HepG2 (cell line): ENCODE data around the gene PVR. TPM values are rescaled to one million over a fixed set of nuclear protein-coding genes. Genes with fewer than 3 reads are reported as not detected.
A peak's percentile ranks its signal among the peaks of the same experiment; 100 is the strongest.

ENCODE experiments used
- ATF7-NPFF ChIP-seq: sonication (generic); formaldehyde crosslinking; IDR thresholded peaks from 2 replicates; pipeline ENCODE4 v1.8.1; 2023; ENCODE audit warnings: mild to moderate bottlenecking, low read depth, missing genetic modification reagents, moderate library complexity
- FOXJ3 ChIP-seq: sonication (generic); formaldehyde crosslinking; IDR thresholded peaks from 2 replicates; pipeline ENCODE4 v1.4.0; 2020; ENCODE audit warnings: missing genetic modification reagents, mild to moderate bottlenecking, borderline replicate concordance
- HDAC1 ChIP-seq: sonication (generic); formaldehyde crosslinking; IDR thresholded peaks from 2 replicates; pipeline ENCODE4 v1.5.1; 2020; ENCODE audit warnings: mild to moderate bottlenecking, missing genetic modification reagents
- KAT2B ChIP-seq: fragments of 150-350 bp; IDR thresholded peaks from 2 replicates; pipeline ENCODE4 v1.6.1; 2014; ENCODE audit warnings: low read depth, low read length, borderline replicate concordance
- KLF16 ChIP-seq, 2 experiments: sonication (generic) in 1 of 2; formaldehyde crosslinking in 1 of 2; IDR thresholded peaks; 2 replicates each; pipeline versions ENCODE4 v1.6.1 to v1.8.0; 2016 to 2023; ENCODE audit warnings: missing genetic modification reagents in 2 of 2, missing compliant biosample characterization in 1 of 2
- LCORL ChIP-seq, 2 experiments: fragments of 450-650 bp in 1 of 2; sonication (generic) in 1 of 2; formaldehyde crosslinking in 1 of 2; IDR thresholded peaks; 2 replicates each; pipeline versions ENCODE4 v1.5.0 to v1.6.1; 2017 to 2020; ENCODE audit warnings: antibody characterized with exemption in 1 of 2, missing genetic modification reagents in 1 of 2
- NR2C2 ChIP-seq: sonication (generic); formaldehyde crosslinking; IDR thresholded peaks from 2 replicates; pipeline ENCODE4 v1.4.0; 2020; ENCODE audit warnings: missing genetic modification reagents, mild to moderate bottlenecking, moderate library complexity, borderline replicate concordance
- POGZ ChIP-seq: sonication (generic); formaldehyde crosslinking; IDR thresholded peaks from 2 replicates; pipeline ENCODE4 v1.4.0; 2020; ENCODE audit warnings: mild to moderate bottlenecking, missing genetic modification reagents
- POLR2AphosphoS2 ChIP-seq: IDR thresholded peaks from 2 replicates; pipeline ENCODE4 v1.6.1; 2011; ENCODE audit warnings: low read depth, low read length, improper control_type of control experiment
- TARDBP ChIP-seq: sonication (generic); formaldehyde crosslinking; IDR thresholded peaks from 2 replicates; pipeline ENCODE4 v1.8.0; 2022; ENCODE audit warnings: mild to moderate bottlenecking, missing genetic modification reagents
- YEATS4 ChIP-seq: sonication (generic); formaldehyde crosslinking; IDR thresholded peaks from 2 replicates; pipeline ENCODE4 v1.4.0; 2020; ENCODE audit warnings: missing genetic modification reagents, borderline replicate concordance
- ZFP90 ChIP-seq: sonication (generic); formaldehyde crosslinking; IDR thresholded peaks from 2 replicates; pipeline ENCODE4 v1.8.0; 2022; ENCODE audit warnings: missing genetic modification reagents, mild to moderate bottlenecking, inconsistent platforms, borderline replicate concordance
- ZNF207 ChIP-seq: fragments of 450-650 bp; IDR thresholded peaks from 2 replicates; pipeline ENCODE4 v1.6.1; 2016; ENCODE audit warnings: antibody characterized with exemption, borderline replicate concordance
- ZNF33B ChIP-seq: sonication (generic); formaldehyde crosslinking; IDR thresholded peaks from 2 replicates; pipeline ENCODE4 v1.5.1; 2020; ENCODE audit warnings: mild to moderate bottlenecking, missing genetic modification reagents
- ZNF382 ChIP-seq: sonication (generic); formaldehyde crosslinking; IDR thresholded peaks from 2 replicates; pipeline ENCODE4 v1.5.0; 2020; ENCODE audit warnings: missing genetic modification reagents, mild to moderate bottlenecking, borderline replicate concordance
- ZNF775 ChIP-seq: sonication (generic); formaldehyde crosslinking; IDR thresholded peaks from 2 replicates; pipeline ENCODE4 v1.4.0; 2020; ENCODE audit warnings: missing genetic modification reagents, mild to moderate bottlenecking, moderate library complexity, borderline replicate concordance
- ZNF83 ChIP-seq: sonication (generic); formaldehyde crosslinking; IDR thresholded peaks from 2 replicates; pipeline ENCODE4 v1.4.0; 2020; ENCODE audit warnings: missing genetic modification reagents, mild to moderate bottlenecking, borderline replicate concordance
- polyA plus RNA-seq, 8 experiments: library from polyadenylated mRNA; depleted of rRNA in 3 of 8; stranded (reverse) in 7 of 8; unstranded in 1 of 8; fragments of >200 nt; fragmentation: Illumina TruSeq in 4 of 8; extraction: Trizol in 4 of 8; gene quantifications; 2 replicates each; pipeline versions ENCODE4 v1.2.1 to v1.2.3, GENCODE V29; 2011 to 2016; ENCODE audit warnings: low read depth in 4 of 8, missing spikeins in 1 of 8, mixed read lengths in 1 of 8; ENCODE audit not compliant: insufficient read depth in 1 of 8
- total RNA-seq, 5 experiments: library from RNA; depleted of rRNA; stranded (reverse); fragments of >200 nt; fragmentation: Illumina TruSeq; extraction: Trizol; gene quantifications; 2 replicates each; pipeline ENCODE4 v1.2.3, GENCODE V29; 2016; ENCODE audit warnings: low read depth in 1 of 5
- TF ChIP-seq, protein P1 (sequence below): sonication (generic); formaldehyde crosslinking; IDR thresholded peaks from 2 replicates; pipeline ENCODE4 v1.4.0; 2020; ENCODE audit warnings: missing genetic modification reagents
- TF ChIP-seq, protein P2 (sequence below): sonication (generic); formaldehyde crosslinking; IDR thresholded peaks from 2 replicates; pipeline ENCODE4 v1.9.0; 2021; ENCODE audit warnings: missing genetic modification reagents, borderline replicate concordance
- TF ChIP-seq, protein P3 (sequence below): sonication (generic); formaldehyde crosslinking; conservative IDR thresholded peaks from 2 replicates; pipeline ENCODE4 v1.4.0; 2020; ENCODE audit warnings: mild to moderate bottlenecking, missing genetic modification reagents, moderate library complexity
- TF ChIP-seq, protein P4 (sequence below): sonication (generic); formaldehyde crosslinking; IDR thresholded peaks from 2 replicates; pipeline ENCODE4 v1.5.0; 2020; ENCODE audit warnings: missing genetic modification reagents
- TF ChIP-seq, protein P5 (sequence below): IDR thresholded peaks from 2 replicates; pipeline ENCODE4 v1.6.1; 2012; ENCODE audit warnings: inconsistent platforms

PVR gene
- total and polyA plus RNA-seq, 2 of the 13 experiments (the other 11 are each of a cell fraction or from before 2014, with no cell fraction given) = 43.4 to 46.6 TPM

DNA sequence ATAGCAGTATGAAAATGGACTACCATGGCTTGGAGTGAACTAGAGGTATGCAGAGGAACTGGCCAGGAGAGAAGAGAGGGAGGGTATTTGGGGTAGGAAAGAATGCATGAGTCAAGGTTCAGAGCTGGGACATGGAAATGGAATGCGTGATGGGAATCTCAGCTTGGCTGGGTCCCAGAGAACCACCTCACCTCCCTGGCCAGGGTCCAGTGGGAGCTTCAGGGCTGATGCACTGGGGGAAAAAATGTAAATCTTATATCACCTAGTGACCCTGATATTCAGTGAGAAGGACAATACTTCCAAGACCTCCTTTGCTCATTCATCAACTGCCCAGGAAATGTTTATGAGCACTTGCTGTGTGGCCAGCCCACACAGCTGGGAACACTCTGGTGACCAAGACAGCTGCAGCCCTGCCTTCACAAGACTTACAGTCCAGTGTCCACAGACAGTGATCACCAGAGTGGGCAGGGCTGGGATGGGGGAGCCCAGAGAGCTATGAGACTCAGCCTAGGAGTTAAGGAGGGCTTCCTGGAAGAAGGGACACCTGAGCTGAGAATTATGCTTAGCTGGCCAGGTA, 17.6 kb upstream of the PVR start (continued):
- TF ChIP-seq KLF16 (CRISPR knock-in tag; IDR thresholded peaks at IDR 0.05) (no peak), ZNF33B (no peak), NR2C2 (CRISPR knock-in tag) (no peak), HDAC1 (CRISPR knock-in tag) (peak; percentile 34; the same call in 1 of the 2 replicates), ZNF775 (CRISPR knock-in tag) (0 out of 2 replicates have a peak, but pooled peaks have one; percentile 52), POGZ (CRISPR knock-in tag) (no peak), TARDBP (CRISPR knock-in tag) (no peak), ZNF83 (CRISPR knock-in tag) (no peak), ZNF382 (no peak), FOXJ3 (no peak), YEATS4 (CRISPR knock-in tag) (no peak), KAT2B (no peak), ATF7-NPFF (CRISPR knock-in tag) (no peak), ZFP90 (CRISPR knock-in tag) (no peak), ZNF207 (no peak), LCORL (IDR thresholded peaks at IDR 0.05) (peak; percentile 79), LCORL (CRISPR knock-in tag; IDR thresholded peaks at IDR 0.05) (peak; percentile 73), POLR2AphosphoS2 (no peak)
- TF ChIP-seq, protein P1, sequence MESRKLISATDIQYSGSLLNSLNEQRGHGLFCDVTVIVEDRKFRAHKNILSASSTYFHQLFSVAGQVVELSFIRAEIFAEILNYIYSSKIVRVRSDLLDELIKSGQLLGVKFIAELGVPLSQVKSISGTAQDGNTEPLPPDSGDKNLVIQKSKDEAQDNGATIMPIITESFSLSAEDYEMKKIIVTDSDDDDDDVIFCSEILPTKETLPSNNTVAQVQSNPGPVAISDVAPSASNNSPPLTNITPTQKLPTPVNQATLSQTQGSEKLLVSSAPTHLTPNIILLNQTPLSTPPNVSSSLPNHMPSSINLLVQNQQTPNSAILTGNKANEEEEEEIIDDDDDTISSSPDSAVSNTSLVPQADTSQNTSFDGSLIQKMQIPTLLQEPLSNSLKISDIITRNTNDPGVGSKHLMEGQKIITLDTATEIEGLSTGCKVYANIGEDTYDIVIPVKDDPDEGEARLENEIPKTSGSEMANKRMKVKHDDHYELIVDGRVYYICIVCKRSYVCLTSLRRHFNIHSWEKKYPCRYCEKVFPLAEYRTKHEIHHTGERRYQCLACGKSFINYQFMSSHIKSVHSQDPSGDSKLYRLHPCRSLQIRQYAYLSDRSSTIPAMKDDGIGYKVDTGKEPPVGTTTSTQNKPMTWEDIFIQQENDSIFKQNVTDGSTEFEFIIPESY = no peak
- TF ChIP-seq, protein P2, sequence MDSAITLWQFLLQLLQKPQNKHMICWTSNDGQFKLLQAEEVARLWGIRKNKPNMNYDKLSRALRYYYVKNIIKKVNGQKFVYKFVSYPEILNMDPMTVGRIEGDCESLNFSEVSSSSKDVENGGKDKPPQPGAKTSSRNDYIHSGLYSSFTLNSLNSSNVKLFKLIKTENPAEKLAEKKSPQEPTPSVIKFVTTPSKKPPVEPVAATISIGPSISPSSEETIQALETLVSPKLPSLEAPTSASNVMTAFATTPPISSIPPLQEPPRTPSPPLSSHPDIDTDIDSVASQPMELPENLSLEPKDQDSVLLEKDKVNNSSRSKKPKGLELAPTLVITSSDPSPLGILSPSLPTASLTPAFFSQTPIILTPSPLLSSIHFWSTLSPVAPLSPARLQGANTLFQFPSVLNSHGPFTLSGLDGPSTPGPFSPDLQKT = no peak
- TF ChIP-seq, protein P3, sequence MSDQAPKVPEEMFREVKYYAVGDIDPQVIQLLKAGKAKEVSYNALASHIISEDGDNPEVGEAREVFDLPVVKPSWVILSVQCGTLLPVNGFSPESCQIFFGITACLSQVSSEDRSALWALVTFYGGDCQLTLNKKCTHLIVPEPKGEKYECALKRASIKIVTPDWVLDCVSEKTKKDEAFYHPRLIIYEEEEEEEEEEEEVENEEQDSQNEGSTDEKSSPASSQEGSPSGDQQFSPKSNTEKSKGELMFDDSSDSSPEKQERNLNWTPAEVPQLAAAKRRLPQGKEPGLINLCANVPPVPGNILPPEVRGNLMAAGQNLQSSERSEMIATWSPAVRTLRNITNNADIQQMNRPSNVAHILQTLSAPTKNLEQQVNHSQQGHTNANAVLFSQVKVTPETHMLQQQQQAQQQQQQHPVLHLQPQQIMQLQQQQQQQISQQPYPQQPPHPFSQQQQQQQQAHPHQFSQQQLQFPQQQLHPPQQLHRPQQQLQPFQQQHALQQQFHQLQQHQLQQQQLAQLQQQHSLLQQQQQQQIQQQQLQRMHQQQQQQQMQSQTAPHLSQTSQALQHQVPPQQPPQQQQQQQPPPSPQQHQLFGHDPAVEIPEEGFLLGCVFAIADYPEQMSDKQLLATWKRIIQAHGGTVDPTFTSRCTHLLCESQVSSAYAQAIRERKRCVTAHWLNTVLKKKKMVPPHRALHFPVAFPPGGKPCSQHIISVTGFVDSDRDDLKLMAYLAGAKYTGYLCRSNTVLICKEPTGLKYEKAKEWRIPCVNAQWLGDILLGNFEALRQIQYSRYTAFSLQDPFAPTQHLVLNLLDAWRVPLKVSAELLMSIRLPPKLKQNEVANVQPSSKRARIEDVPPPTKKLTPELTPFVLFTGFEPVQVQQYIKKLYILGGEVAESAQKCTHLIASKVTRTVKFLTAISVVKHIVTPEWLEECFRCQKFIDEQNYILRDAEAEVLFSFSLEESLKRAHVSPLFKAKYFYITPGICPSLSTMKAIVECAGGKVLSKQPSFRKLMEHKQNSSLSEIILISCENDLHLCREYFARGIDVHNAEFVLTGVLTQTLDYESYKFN (CRISPR knock-in tag) = peak; percentile 38
- TF ChIP-seq, protein P4, sequence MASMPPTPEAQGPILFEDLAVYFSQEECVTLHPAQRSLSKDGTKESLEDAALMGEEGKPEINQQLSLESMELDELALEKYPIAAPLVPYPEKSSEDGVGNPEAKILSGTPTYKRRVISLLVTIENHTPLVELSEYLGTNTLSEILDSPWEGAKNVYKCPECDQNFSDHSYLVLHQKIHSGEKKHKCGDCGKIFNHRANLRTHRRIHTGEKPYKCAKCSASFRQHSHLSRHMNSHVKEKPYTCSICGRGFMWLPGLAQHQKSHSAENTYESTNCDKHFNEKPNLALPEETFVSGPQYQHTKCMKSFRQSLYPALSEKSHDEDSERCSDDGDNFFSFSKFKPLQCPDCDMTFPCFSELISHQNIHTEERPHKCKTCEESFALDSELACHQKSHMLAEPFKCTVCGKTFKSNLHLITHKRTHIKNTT (CRISPR knock-in tag) = no peak
- TF ChIP-seq, protein P5, sequence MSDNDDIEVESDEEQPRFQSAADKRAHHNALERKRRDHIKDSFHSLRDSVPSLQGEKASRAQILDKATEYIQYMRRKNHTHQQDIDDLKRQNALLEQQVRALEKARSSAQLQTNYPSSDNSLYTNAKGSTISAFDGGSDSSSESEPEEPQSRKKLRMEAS = no peak
